ENCODE measurements around the gene PRSS33.

Gene PRSS33

GRCh38 chr16:2742323-2743006 is 44.9 kb downstream of the PRSS33 start:
- H3F3A ChIP-seq (ENCODE audit: low read depth): no peaks in the 10 kb centered on the region
- no peaks in the 10 kb centered on the region for H3K9me2 ChIP-seq (replicated peaks; ENCODE audit: low read depth, low read length)
- no peak overlapping the region for H3K4me2 ChIP-seq (ENCODE audit: low read depth, low read length, poor library complexity, severe bottlenecking)
- no peak overlapping the region for H2AFZ ChIP-seq (ENCODE audit: low read length)
- H3K36me3 ChIP-seq (ENCODE audit: insufficient read depth, low read length): no peaks in the 10 kb centered on the region
- no peaks in the 10 kb centered on the region for H3K27me3 ChIP-seq (ENCODE audit: insufficient read depth, low read length, poor library complexity, severe bottlenecking)
- no peak for TF ChIP-seq EZH2phosphoT487 (IDR thresholded peaks at IDR 0.05; ENCODE audit: borderline replicate concordance)
- TF ChIP-seq CTCF (conservative IDR thresholded peaks at IDR 0.05; ENCODE audit: low read length): no peak
- no peaks in the 10 kb centered on the region for H3K4me1 ChIP-seq (ENCODE audit: insufficient read depth, low read length, poor library complexity, severe bottlenecking)
- H4K20me1 ChIP-seq (ENCODE audit: insufficient read depth, low read length, poor library complexity, severe bottlenecking): no peaks in the 10 kb centered on the region
- H3K4me3 ChIP-seq (ENCODE audit: low read length, poor library complexity, severe bottlenecking): no peak overlapping the region
- no peaks in the 10 kb centered on the region for H3K9me3 ChIP-seq (ENCODE audit: insufficient read depth, low read depth, low read length)
- no peak overlapping the region for H3K9ac ChIP-seq (ENCODE audit: low read depth, low read length, poor library complexity, severe bottlenecking)
- no peaks in the 10 kb centered on the region for H3K79me2 ChIP-seq (ENCODE audit: insufficient read depth, low read length)

GRCh38 chr16:2741168-2741567 is 46.2 kb downstream of the PRSS33 start:
- Histone ChIP-seq H3K4me1 (ENCODE audit: insufficient read depth, low read length, poor library complexity, severe bottlenecking) (no peaks in the 10 kb centered on the region), H3K79me2 (ENCODE audit: insufficient read depth, low read length) (no peaks in the 10 kb centered on the region), H3K36me3 (ENCODE audit: insufficient read depth, low read length) (no peaks in the 10 kb centered on the region), H3F3A (ENCODE audit: low read depth) (no peaks in the 10 kb centered on the region), H3K9me3 (ENCODE audit: insufficient read depth, low read depth, low read length) (no peaks in the 10 kb centered on the region), H3K4me2 (ENCODE audit: low read depth, low read length, poor library complexity, severe bottlenecking) (no peak overlapping the region), H3K4me3 (ENCODE audit: low read length, poor library complexity, severe bottlenecking) (no peak overlapping the region), H4K20me1 (ENCODE audit: insufficient read depth, low read length, poor library complexity, severe bottlenecking) (no peaks in the 10 kb centered on the region), H3K9me2 (replicated peaks; ENCODE audit: low read depth, low read length) (no peaks in the 10 kb centered on the region), H3K9ac (ENCODE audit: low read depth, low read length, poor library complexity, severe bottlenecking) (no peak overlapping the region), H2AFZ (ENCODE audit: low read length) (no peak overlapping the region), H3K27me3 (ENCODE audit: insufficient read depth, low read length, poor library complexity, severe bottlenecking) (no peaks in the 10 kb centered on the region)
- TF ChIP-seq CTCF (conservative IDR thresholded peaks at IDR 0.05; ENCODE audit: low read length): no peak
- no peak for TF ChIP-seq EZH2phosphoT487 (IDR thresholded peaks at IDR 0.05; ENCODE audit: borderline replicate concordance)

GRCh38 chr16:2740476-2740875 is 46.9 kb downstream of the PRSS33 start:
- no peak overlapping the region for H3K9ac ChIP-seq (ENCODE audit: low read depth, low read length, poor library complexity, severe bottlenecking)
- no peaks in the 10 kb centered on the region for H3K9me3 ChIP-seq (ENCODE audit: insufficient read depth, low read depth, low read length)
- H2AFZ ChIP-seq (ENCODE audit: low read length): no peak overlapping the region
- TF ChIP-seq EZH2phosphoT487 (IDR thresholded peaks at IDR 0.05; ENCODE audit: borderline replicate concordance): no peak
- H4K20me1 ChIP-seq (ENCODE audit: insufficient read depth, low read length, poor library complexity, severe bottlenecking): no peaks in the 10 kb centered on the region
- H3K4me3 ChIP-seq (ENCODE audit: low read length, poor library complexity, severe bottlenecking): no peak overlapping the region
- H3K79me2 ChIP-seq (ENCODE audit: insufficient read depth, low read length): no peaks in the 10 kb centered on the region
- H3K27me3 ChIP-seq (ENCODE audit: insufficient read depth, low read length, poor library complexity, severe bottlenecking): no peaks in the 10 kb centered on the region
- no peaks in the 10 kb centered on the region for H3F3A ChIP-seq (ENCODE audit: low read depth)
- no peaks in the 10 kb centered on the region for H3K9me2 ChIP-seq (replicated peaks; ENCODE audit: low read depth, low read length)
- no peaks in the 10 kb centered on the region for H3K36me3 ChIP-seq (ENCODE audit: insufficient read depth, low read length)
- H3K4me2 ChIP-seq (ENCODE audit: low read depth, low read length, poor library complexity, severe bottlenecking): no peak overlapping the region
- H3K4me1 ChIP-seq (ENCODE audit: insufficient read depth, low read length, poor library complexity, severe bottlenecking): no peaks in the 10 kb centered on the region

All from Loucy (cell line).